Measurements from ENCODE around the gene MCCC1. TPM values are rescaled to one million over a fixed set of nuclear protein-coding genes. Genes with fewer than 3 reads are reported as not detected.

The MCCC1 gene
- total RNA-seq, 1 experiment from 2014 or later = 12.6 TPM

DNA sequence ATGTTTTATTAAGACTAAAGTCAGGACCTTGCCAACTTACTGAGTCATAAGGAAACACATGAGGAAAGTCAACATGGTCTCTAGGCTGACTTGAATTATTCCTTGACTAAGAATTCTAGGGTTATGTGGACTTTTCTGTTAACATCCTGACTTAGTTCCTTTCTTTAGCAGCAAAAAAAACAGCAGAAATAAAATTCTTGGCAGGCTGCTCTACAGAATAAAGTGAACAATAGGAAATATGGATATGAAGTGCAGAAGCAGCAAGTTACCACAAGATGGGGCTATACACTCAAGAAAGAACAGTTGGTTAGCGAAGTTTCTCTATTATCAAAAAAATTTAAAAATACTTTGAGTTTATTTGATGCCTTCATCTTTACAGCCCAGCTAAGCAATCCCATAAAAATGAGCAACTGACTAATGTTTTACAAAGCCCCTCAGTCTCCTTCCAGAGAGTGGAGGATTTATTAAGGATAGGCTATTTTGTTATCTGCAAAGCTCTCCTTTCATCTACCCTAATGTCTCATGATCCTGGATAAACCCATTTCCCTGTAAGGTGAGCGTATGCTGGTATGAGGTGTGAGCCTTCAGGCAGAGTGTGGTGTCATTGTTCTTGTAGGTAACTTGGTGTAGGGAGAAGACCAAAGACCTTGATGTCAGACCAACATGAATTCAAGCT, 23.1 kb upstream of the MCCC1 start:
- Histone ChIP-seq H3K4me3 (replicated peaks in 1 of 2; ENCODE audit: low read depth in 1 of 2, low read length in 2 of 2) (no peak overlapping the region), H3K79me2 (ENCODE audit: insufficient read depth, low read length) (no peaks in the 10 kb centered on the region), H3K9me3 (ENCODE audit: control insufficient read depth in 1 of 2, insufficient read depth in 1 of 2, low read depth in 1 of 2, low read length in 2 of 2) (no peaks in the 10 kb centered on the region), H3K9ac (ENCODE audit: low read length) (no peak overlapping the region), H3K27ac (ENCODE audit: low read depth, low read length) (no peak overlapping the region), H3K4me1 (ENCODE audit: control insufficient read depth in 1 of 2, insufficient read depth in 2 of 2, low read length in 2 of 2) (no peaks in the 10 kb centered on the region), H2AFZ (ENCODE audit: low read depth, low read length, poor library complexity, severe bottlenecking) (peak overlapping the region; percentile 58), H3K36me3 (ENCODE audit: control insufficient read depth in 1 of 2, insufficient read depth in 2 of 2, low read length in 2 of 2) (no peaks in the 10 kb centered on the region), H3K9me2 (ENCODE audit: insufficient read depth) (no peaks in the 10 kb centered on the region), H3K4me2 (ENCODE audit: low read length) (0 out of 2 replicates have a peak overlapping the region, but pooled peaks have one; percentile 5), H3K27me3 (ENCODE audit: insufficient read depth, low read length) (peaks cover 1% of the 10 kb centered on the region; the same call in 1 of the 2 replicates), H4K20me1 (ENCODE audit: insufficient read depth) (no peaks in the 10 kb centered on the region)
- peak; percentile 67 for ATAC-seq
- POLR2A ChIA-PET = no interaction called here
- TF ChIP-seq, protein P1, sequence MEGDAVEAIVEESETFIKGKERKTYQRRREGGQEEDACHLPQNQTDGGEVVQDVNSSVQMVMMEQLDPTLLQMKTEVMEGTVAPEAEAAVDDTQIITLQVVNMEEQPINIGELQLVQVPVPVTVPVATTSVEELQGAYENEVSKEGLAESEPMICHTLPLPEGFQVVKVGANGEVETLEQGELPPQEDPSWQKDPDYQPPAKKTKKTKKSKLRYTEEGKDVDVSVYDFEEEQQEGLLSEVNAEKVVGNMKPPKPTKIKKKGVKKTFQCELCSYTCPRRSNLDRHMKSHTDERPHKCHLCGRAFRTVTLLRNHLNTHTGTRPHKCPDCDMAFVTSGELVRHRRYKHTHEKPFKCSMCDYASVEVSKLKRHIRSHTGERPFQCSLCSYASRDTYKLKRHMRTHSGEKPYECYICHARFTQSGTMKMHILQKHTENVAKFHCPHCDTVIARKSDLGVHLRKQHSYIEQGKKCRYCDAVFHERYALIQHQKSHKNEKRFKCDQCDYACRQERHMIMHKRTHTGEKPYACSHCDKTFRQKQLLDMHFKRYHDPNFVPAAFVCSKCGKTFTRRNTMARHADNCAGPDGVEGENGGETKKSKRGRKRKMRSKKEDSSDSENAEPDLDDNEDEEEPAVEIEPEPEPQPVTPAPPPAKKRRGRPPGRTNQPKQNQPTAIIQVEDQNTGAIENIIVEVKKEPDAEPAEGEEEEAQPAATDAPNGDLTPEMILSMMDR (IDR thresholded peaks at IDR 0.05 in 2 of 3, conservative IDR thresholded peaks at IDR 0.05 in 1 of 3; ENCODE audit: borderline replicate concordance in 1 of 3, insufficient read depth in 1 of 3, low read depth in 2 of 3, low read length in 2 of 3) = peak; percentile 67 to 88 (median 87)
- TF ChIP-seq CEBPB (IDR thresholded peaks at IDR 0.05; ENCODE audit: low read depth) (no peak), RAD21 (IDR thresholded peaks at IDR 0.05; ENCODE audit: low read depth) (peak; percentile 93)
- intact Hi-C loops (cut with micrococcal nuclease) = loop anchor here (1.0 to 10.0 kb wide), 7 partner anchors 57 to 762 kb away; partner anchors contain the start of gene PARL
- RAD21 ChIA-PET (ENCODE audit: low non-redundant PET in 1 of 2, low total read pairs in 2 of 2, uncharacterized antibody in 2 of 2, unreplicated experiment in 2 of 2) = interaction anchor here (0.9 to 1.4 kb wide), 5 partner anchors 56 to 263 kb away, joined by 3 to 10 read pairs (median 4); no protein-coding TSS in a partner anchor
- CTCF ChIA-PET = interaction anchor here (0.7 to 2.7 kb wide), 8 partner anchors 36 to 266 kb away, joined by 3 to 22 read pairs (median 7); no protein-coding TSS in a partner anchor
- BruUV-seq (replicated peaks) = no TSS peak
- peak; percentile 38 for DNase-seq (ENCODE audit: low read depth, low spot score)

DNA sequence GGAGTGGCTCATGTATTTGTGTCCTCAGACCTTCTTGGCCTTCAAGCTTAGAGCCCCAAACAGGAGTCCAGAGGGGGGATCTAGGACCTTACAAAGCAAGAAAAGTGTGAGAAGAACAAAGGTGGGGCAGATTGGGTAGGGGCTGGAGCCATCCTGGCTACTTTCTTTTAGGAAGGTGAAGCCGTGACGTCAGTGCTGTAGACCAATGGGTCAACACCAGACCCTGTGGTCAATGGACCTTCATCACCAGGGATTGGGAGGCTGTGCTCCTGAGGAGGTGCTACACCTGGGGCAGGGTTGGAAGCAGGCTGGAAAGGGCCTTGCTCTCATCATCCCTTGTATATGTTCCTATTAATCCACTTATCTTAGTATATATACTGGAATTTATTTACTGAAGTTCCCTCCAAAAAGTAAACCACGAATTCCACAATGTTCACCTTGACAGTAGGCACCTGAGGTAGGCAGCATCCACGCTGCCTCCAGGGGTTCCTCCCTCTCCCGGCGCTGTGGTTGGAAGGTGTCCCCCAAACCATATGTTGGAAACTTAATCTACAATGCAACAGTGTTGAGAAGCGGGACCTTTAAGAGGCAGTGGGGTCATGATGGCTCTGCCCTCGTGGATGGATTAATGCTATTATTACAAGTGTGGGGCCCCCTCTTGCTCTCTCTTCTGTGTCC, 21.4 kb upstream of the MCCC1 start:
- POLR2A ChIA-PET = no interaction called here
- H3K4me1 ChIP-seq (ENCODE audit: control insufficient read depth in 1 of 2, insufficient read depth in 2 of 2, low read length in 2 of 2) = no peaks in the 10 kb centered on the region; a peak in 1 of 4 replicates
- no TSS peak for BruUV-seq (replicated peaks)
- no peaks in the 10 kb centered on the region for H3K9me2 ChIP-seq (ENCODE audit: insufficient read depth)
- no peaks in the 10 kb centered on the region for H4K20me1 ChIP-seq (ENCODE audit: insufficient read depth)
- H3K4me2 ChIP-seq (ENCODE audit: low read length) = no peak overlapping the region
- H3K27ac ChIP-seq (ENCODE audit: low read depth, low read length) = no peak overlapping the region
- ATAC-seq (no peak), DNase-seq (ENCODE audit: low read depth, low spot score) (no peak)
- no peaks in the 10 kb centered on the region for H3K9me3 ChIP-seq (ENCODE audit: control insufficient read depth in 1 of 2, insufficient read depth in 1 of 2, low read depth in 1 of 2, low read length in 2 of 2)
- H3K27me3 ChIP-seq (ENCODE audit: insufficient read depth, low read length) = peaks cover 12% of the 10 kb centered on the region; the same call in 1 of the 2 replicates
- RAD21 ChIA-PET (ENCODE audit: low non-redundant PET in 1 of 2, low total read pairs in 2 of 2, uncharacterized antibody in 2 of 2, unreplicated experiment in 2 of 2) = no interaction called here
- H2AFZ ChIP-seq (ENCODE audit: low read depth, low read length, poor library complexity, severe bottlenecking) = no peak overlapping the region
- CTCF ChIA-PET = no interaction called here
- no peak overlapping the region for H3K4me3 ChIP-seq (replicated peaks in 1 of 2; ENCODE audit: low read depth in 1 of 2, low read length in 2 of 2)
- intact Hi-C loops (cut with micrococcal nuclease) = loop anchor here (10.0 kb wide), 1 partner anchor 764 kb away; the partner anchor contains the start of gene PARL
- H3K36me3 ChIP-seq (ENCODE audit: control insufficient read depth in 1 of 2, insufficient read depth in 2 of 2, low read length in 2 of 2) = no peaks in the 10 kb centered on the region
- no peak overlapping the region for H3K9ac ChIP-seq (ENCODE audit: low read length)
- H3K79me2 ChIP-seq (ENCODE audit: insufficient read depth, low read length) = no peaks in the 10 kb centered on the region
- TF ChIP-seq POLR2AphosphoS5 (IDR thresholded peaks at IDR 0.05; ENCODE audit: low read depth, low read length) (no peak), EZH2phosphoT487 (IDR thresholded peaks at IDR 0.05; ENCODE audit: borderline replicate concordance) (no peak), TCF7L2 (IDR thresholded peaks at IDR 0.05; ENCODE audit: borderline replicate concordance, extremely low read depth, insufficient read depth, insufficient read length) (no peak), RAD21 (IDR thresholded peaks at IDR 0.05; ENCODE audit: low read depth) (no peak), FOSL1 (IDR thresholded peaks at IDR 0.05; ENCODE audit: low read depth) (no peak), POLR2A (IDR thresholded peaks at IDR 0.05; ENCODE audit: borderline replicate concordance, extremely low read depth, insufficient read depth, insufficient read length) (no peak), EZH2 (IDR thresholded peaks at IDR 0.05) (no peak), JUND (IDR thresholded peaks at IDR 0.05) (no peak), SRF (IDR thresholded peaks at IDR 0.05; ENCODE audit: low read depth) (no peak), SP1 (IDR thresholded peaks at IDR 0.05; ENCODE audit: low read depth) (no peak)
- TF ChIP-seq, protein P2, sequence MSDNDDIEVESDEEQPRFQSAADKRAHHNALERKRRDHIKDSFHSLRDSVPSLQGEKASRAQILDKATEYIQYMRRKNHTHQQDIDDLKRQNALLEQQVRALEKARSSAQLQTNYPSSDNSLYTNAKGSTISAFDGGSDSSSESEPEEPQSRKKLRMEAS (IDR thresholded peaks at IDR 0.05) = no peak
- TF ChIP-seq, protein P1 (IDR thresholded peaks at IDR 0.05 in 2 of 3, conservative IDR thresholded peaks at IDR 0.05 in 1 of 3; ENCODE audit: borderline replicate concordance in 1 of 3, insufficient read depth in 1 of 3, low read depth in 2 of 3, low read length in 2 of 3) = no peak
